ENCODE results near the gene ZBTB26. TPM values are rescaled to one million over a fixed set of nuclear protein-coding genes. Genes with fewer than 3 reads are reported as not detected.
"Not testable (repeated sequence)": the region's sequence is repeated elsewhere in the genome, so short reads cannot be mapped to it uniquely, and the experiment has no call there.

ZBTB26 gene
- total RNA-seq, 1 donor from 2014 or later = 11.3 TPM

DNA sequence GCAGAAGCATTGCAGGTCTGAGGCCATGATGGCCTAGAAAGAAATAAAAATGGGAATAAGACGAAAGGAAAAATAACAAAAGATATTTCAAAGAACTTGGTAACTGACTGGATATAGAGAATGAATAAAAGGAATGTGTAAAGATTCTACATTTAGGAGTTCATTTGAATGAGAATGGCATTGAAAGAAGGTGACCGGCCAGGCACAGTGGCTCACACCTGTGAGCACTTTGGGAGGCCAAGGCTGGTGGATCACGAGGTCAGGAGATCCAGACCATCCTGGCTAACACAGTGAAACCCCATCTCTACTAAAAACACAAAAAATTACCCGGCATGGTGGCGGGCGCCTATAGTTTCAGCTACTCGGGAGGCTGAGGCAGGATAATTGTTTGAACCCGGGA, 8.6 kb downstream of the ZBTB26 start:
- Mint-ChIP-seq H3K27ac (no peak overlapping the region), H3K36me3 (peaks cover 9% of the 10 kb centered on the region), H3K4me1 (ENCODE audit: unreplicated experiment) (no peaks in the 10 kb centered on the region), H3K27me3 (no peaks in the 10 kb centered on the region), H3K4me3 (no peak overlapping the region), H3K9me3 (no peaks in the 10 kb centered on the region)
- TF ChIP-seq, protein P1, sequence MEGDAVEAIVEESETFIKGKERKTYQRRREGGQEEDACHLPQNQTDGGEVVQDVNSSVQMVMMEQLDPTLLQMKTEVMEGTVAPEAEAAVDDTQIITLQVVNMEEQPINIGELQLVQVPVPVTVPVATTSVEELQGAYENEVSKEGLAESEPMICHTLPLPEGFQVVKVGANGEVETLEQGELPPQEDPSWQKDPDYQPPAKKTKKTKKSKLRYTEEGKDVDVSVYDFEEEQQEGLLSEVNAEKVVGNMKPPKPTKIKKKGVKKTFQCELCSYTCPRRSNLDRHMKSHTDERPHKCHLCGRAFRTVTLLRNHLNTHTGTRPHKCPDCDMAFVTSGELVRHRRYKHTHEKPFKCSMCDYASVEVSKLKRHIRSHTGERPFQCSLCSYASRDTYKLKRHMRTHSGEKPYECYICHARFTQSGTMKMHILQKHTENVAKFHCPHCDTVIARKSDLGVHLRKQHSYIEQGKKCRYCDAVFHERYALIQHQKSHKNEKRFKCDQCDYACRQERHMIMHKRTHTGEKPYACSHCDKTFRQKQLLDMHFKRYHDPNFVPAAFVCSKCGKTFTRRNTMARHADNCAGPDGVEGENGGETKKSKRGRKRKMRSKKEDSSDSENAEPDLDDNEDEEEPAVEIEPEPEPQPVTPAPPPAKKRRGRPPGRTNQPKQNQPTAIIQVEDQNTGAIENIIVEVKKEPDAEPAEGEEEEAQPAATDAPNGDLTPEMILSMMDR (conservative IDR thresholded peaks at IDR 0.05) = no peak
- no peak for DNase-seq (ENCODE audit: extremely low spot score, unreplicated experiment)

DNA sequence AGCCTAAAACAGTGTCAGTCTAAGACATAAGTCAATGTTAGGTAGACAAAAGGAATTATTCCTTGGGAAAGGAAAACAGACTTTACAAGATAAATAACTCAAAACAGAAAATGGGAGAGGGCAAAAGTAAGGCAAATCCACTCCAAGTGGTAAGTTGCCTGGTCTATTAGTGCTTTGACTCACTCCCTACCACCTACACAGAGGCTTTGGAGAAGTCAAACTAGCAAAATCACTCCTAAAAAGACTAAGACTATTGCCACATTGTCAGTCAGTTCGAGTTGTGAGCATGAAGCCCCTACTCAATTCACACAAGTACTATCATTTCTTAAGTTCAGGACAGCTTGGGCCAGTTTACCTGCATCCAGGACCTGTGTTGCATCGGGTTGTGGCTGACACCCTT, 13.0 kb downstream of the ZBTB26 start:
- no peak for DNase-seq (ENCODE audit: extremely low spot score, unreplicated experiment)
- H3K4me3 Mint-ChIP-seq = no peak overlapping the region
- TF ChIP-seq, protein P1 (conservative IDR thresholded peaks at IDR 0.05) = no peak
- H3K9me3 Mint-ChIP-seq = no peaks in the 10 kb centered on the region
- H3K4me1 Mint-ChIP-seq (ENCODE audit: unreplicated experiment) = peaks cover under 1% of the 10 kb centered on the region
- H3K27ac Mint-ChIP-seq = no peak overlapping the region
- no peaks in the 10 kb centered on the region for H3K27me3 Mint-ChIP-seq
- H3K36me3 Mint-ChIP-seq = peaks cover 5% of the 10 kb centered on the region

DNA sequence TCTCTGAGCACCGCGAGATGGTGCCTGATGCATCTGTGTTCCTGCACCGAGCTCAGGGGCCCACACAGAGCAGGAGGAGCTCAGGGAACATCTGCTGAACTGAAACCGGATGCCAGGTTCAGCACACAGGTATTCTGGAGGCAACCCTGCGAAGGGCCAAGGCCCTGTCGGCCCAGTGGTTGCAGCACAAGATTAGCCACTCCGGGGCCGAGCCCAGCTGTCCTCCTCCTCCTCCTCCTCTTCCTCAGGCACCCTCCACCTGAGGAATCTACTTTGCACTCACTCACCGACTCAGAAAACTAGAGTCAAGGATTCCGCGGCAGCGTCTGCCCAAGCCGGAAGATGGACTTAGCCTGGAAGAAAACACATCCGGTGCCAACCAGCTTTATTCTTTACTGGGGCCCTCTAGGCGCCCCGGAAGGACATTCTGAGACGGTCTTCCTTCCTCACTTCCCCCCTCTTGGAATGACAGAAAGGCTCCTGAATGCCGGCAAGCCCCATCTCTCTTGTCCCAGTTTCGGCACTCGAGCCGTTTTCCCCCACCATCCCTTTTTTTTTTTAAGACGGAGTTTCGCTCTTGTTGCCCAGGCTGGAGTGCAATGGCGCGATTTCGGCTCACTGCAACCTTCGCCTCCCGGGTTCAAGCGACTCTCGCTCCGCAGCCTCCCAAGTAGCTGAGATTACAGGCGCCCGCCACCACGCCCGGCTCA, 18.2 kb downstream of the ZBTB26 start, which contains the start of gene ZBTB6:
ZBTB6 (minus strand) TSS at position 360 of the 710 bp plus-strand sequence. CDS start 1,251 bp downstream, outside the sequence.
- Mint-ChIP-seq H3K9me3 (no peaks in the 10 kb centered on the region), H3K4me1 (ENCODE audit: unreplicated experiment) (peaks cover 17% of the 10 kb centered on the region), H3K27me3 (no peaks in the 10 kb centered on the region), H3K36me3 (peaks cover 4% of the 10 kb centered on the region), H3K4me3 (peak within 1 kb of the TSS; percentile 97), H3K27ac (peak within 1 kb of the TSS; percentile 95)
- TF ChIP-seq, protein P1 (conservative IDR thresholded peaks at IDR 0.05) = peak; percentile 11
- DNase-seq (ENCODE audit: extremely low spot score, unreplicated experiment) = no peak

DNA sequence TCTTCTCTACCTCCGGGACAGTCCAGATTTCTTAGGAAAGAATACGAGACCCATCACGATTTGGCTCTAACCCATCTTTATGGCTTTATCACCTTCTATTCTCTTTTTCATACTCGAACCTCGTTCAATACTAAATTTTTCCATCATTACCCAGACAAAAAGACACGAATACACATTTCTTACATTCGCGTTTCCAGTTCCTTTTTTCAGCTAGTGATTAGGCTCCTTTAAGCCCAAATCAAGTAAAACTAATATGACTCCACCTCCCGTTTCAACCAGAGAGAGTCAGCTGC, 18.7 kb downstream of the ZBTB26 start:
- TF ChIP-seq, protein P1 (conservative IDR thresholded peaks at IDR 0.05) = no peak
- peak overlapping the region; percentile 95 for H3K27ac Mint-ChIP-seq
- no peak for DNase-seq (ENCODE audit: extremely low spot score, unreplicated experiment)
- H3K27me3 Mint-ChIP-seq = no peaks in the 10 kb centered on the region
- peaks cover 4% of the 10 kb centered on the region for H3K36me3 Mint-ChIP-seq
- H3K9me3 Mint-ChIP-seq = no peaks in the 10 kb centered on the region
- H3K4me1 Mint-ChIP-seq (ENCODE audit: unreplicated experiment) = peaks cover 17% of the 10 kb centered on the region
- H3K4me3 Mint-ChIP-seq = peak overlapping the region; percentile 97

DNA sequence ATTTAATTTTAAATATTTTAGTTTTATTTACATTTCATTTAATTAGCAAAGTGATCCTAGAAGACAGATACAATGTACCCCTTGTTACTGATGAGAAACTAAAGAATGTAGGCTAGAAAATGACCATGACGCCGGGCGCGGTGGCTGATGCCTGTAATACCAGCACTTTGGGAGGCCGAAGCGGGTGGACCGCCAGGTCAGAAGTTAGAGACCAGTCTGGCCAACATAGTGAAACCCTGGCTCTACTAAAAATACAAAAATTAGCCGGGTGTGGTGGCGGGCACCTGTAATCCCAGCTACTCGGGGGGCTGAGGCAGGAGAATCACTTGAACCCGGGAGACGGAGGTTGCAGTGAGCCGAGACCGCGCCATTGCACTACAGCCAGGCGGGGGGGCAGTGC, 25.2 kb downstream of the ZBTB26 start:
- not testable (repeated sequence) for H3K36me3 Mint-ChIP-seq; H3K27me3 Mint-ChIP-seq; H3K4me3 Mint-ChIP-seq; H3K27ac Mint-ChIP-seq; H3K9me3 Mint-ChIP-seq; DNase-seq (ENCODE audit: extremely low spot score, unreplicated experiment)
- peaks cover 10% of the 10 kb centered on the region for H3K4me1 Mint-ChIP-seq (ENCODE audit: unreplicated experiment)

DNA sequence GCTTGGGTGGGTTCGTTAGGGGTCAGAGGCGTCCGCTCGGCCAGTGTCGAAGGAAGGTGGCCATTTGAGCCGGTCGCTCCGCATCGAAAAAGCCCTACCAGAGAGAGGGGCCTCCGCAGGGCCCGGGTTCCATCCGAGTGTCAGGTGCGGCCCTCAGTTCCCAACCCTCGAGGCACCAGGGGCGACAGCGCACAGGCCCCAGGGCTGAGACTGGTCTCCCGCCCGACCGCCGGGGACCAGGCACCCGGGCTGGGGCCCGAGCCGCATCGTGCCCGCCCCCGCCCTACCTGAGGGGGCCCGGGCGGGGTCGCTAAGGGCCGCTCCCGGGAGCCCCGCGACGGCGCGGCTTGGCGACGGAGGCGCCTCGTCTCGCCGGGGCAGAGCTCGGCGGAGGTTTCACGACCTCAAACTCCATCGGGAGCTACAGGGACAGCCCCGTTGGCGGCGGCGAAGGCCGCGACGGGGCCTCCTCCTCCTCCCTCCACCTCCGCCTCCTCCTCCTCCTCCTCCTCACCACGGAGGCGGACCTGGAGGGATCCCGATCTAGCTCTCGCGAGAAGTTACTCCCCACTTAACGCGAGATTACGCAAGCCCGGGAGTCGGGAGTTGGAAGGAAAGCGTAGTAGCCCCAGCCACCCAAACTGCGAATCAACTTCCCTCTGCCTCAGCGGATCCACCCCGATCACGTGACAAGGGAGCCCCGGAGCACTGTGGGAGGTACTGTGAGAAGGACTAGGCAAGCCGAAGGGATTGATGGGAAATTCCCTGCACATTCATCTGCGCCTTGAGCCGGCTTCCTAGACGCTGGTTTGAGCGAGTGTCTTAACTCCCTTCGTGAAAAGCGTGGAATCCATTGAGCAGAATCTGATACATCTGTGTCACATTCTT, 26.2 kb downstream of the ZBTB26 start, which contains the start of gene RC3H2:
RC3H2 (minus strand) TSS at position 537 of the 888 bp plus-strand sequence. CDS start 7,850 bp downstream, outside the sequence.
- Mint-ChIP-seq H3K9me3 (no peaks in the 10 kb centered on the region), H3K27ac (peak within 1 kb of the TSS; percentile 97), H3K36me3 (no peaks in the 10 kb centered on the region), H3K4me3 (peak within 1 kb of the TSS; percentile 95), H3K4me1 (ENCODE audit: unreplicated experiment) (peaks cover 10% of the 10 kb centered on the region), H3K27me3 (no peaks in the 10 kb centered on the region)
- TF ChIP-seq, protein P1 (conservative IDR thresholded peaks at IDR 0.05) = no peak
- DNase-seq (ENCODE audit: extremely low spot score, unreplicated experiment) = peak; percentile 98
